ENCODE data around the gene RPTOR. TPM values are rescaled to one million over a fixed set of nuclear protein-coding genes. Genes with fewer than 3 reads are reported as not detected.

The RPTOR gene
- total RNA-seq, 1 donor: 27.9 TPM

DNA sequence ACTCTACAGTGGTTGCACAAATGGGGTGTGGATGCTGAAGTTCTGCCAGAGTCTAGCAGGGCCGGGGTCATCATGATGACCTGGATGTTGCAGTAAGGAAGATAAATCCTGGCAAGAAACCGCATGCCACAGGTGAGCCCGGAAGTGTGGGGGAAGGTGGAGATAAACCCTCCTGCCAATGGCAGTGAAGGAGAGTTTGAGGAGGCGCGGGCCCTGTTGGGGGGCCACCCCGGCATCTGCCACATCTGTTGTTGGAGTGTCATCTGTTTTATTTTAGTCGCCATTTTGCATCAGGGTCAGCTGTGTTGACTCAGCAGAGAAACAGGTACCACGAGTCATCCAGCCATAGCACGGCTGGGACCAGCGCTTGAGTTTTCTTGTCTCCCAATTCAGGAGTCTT is 273.2 kb downstream of the RPTOR start:
- H3K27me3 ChIP-seq (ENCODE audit: insufficient read depth, low read length): no peaks in the 10 kb centered on the region
- peaks cover 4% of the 10 kb centered on the region for H3K79me2 ChIP-seq (ENCODE audit: insufficient read depth, low read length)
- peaks cover 6% of the 10 kb centered on the region for H3K36me3 ChIP-seq (ENCODE audit: insufficient read depth, low read length)
- H3K4me2 ChIP-seq (ENCODE audit: insufficient read depth, low read length): no peak overlapping the region
- H4K20me1 ChIP-seq (ENCODE audit: insufficient read depth, low read length): no peaks in the 10 kb centered on the region
- no peak for DNase-seq (ENCODE audit: insufficient read length, low spot score, missing footprints)
- H3K9me3 ChIP-seq (ENCODE audit: low read depth, low read length): no peaks in the 10 kb centered on the region
- no peak overlapping the region for H2AFZ ChIP-seq (ENCODE audit: low read length)
- no peak overlapping the region for H3K4me3 ChIP-seq (ENCODE audit: insufficient read depth, low read length)
- TF ChIP-seq, protein P1, sequence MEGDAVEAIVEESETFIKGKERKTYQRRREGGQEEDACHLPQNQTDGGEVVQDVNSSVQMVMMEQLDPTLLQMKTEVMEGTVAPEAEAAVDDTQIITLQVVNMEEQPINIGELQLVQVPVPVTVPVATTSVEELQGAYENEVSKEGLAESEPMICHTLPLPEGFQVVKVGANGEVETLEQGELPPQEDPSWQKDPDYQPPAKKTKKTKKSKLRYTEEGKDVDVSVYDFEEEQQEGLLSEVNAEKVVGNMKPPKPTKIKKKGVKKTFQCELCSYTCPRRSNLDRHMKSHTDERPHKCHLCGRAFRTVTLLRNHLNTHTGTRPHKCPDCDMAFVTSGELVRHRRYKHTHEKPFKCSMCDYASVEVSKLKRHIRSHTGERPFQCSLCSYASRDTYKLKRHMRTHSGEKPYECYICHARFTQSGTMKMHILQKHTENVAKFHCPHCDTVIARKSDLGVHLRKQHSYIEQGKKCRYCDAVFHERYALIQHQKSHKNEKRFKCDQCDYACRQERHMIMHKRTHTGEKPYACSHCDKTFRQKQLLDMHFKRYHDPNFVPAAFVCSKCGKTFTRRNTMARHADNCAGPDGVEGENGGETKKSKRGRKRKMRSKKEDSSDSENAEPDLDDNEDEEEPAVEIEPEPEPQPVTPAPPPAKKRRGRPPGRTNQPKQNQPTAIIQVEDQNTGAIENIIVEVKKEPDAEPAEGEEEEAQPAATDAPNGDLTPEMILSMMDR (IDR thresholded peaks at IDR 0.05; ENCODE audit: extremely low read depth, low read depth, low read length): no peak
- H3K27ac ChIP-seq (ENCODE audit: low read depth, low read length): no peak overlapping the region
- H3K4me1 ChIP-seq (ENCODE audit: insufficient read depth, low read length): no peaks in the 10 kb centered on the region

GRCh38 chr17:80818871-80819270 is 274.2 kb downstream of the RPTOR start:
- Histone ChIP-seq H3K27me3 (ENCODE audit: insufficient read depth, low read length) (no peaks in the 10 kb centered on the region), H3K4me3 (ENCODE audit: insufficient read depth, low read length) (no peak overlapping the region), H3K36me3 (ENCODE audit: insufficient read depth, low read length) (peaks cover 15% of the 10 kb centered on the region), H3K27ac (ENCODE audit: low read depth, low read length) (no peak overlapping the region), H2AFZ (ENCODE audit: low read length) (no peak overlapping the region), H3K79me2 (ENCODE audit: insufficient read depth, low read length) (peaks cover 4% of the 10 kb centered on the region), H3K4me1 (ENCODE audit: insufficient read depth, low read length) (no peaks in the 10 kb centered on the region), H4K20me1 (ENCODE audit: insufficient read depth, low read length) (no peaks in the 10 kb centered on the region), H3K4me2 (ENCODE audit: insufficient read depth, low read length) (no peak overlapping the region), H3K9me3 (ENCODE audit: low read depth, low read length) (no peaks in the 10 kb centered on the region)
- DNase-seq (ENCODE audit: insufficient read length, low spot score, missing footprints): no peak
- TF ChIP-seq, protein P1 (IDR thresholded peaks at IDR 0.05; ENCODE audit: extremely low read depth, low read depth, low read length): no peak

DNA sequence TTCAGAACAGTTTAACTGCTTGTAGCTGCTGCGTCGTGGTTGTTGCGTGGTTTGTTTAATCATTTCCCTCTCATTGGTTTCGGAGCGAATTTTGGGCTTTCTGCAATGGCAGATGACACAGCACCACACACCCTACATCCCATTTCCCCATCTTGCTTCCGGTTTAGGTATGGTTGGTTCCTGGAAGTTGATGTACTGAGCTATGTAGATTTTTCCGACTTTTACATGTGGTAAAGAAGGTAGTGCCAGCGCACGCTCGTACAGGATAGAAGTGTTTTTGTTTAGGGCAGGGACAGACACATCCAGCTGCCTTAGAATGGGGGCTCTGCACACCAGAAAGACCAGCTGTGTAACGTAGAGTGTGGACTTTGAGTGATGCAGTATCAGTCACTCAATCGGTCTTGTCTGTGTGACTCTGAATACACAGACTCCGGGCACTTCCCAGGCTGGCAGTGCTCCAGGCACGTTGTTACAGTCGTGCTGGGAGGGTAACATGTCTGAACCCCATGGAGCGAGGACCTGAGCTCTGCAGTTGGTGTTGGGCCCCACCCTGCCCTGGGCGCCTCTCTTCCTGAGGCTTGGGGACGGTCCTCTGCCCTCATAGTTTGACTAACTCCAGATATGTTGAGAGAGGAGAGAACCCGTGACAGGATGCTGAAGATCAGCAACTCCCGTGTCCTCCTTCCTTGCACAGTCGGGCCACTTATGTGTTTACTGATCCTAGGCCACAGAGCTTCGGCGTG is 275.0 kb downstream of the RPTOR start:
- Histone ChIP-seq H3K9me3 (ENCODE audit: low read depth, low read length) (no peaks in the 10 kb centered on the region), H3K36me3 (ENCODE audit: insufficient read depth, low read length) (peaks cover 15% of the 10 kb centered on the region), H3K27ac (ENCODE audit: low read depth, low read length) (no peak overlapping the region), H3K27me3 (ENCODE audit: insufficient read depth, low read length) (no peaks in the 10 kb centered on the region), H3K4me3 (ENCODE audit: insufficient read depth, low read length) (no peak overlapping the region), H3K79me2 (ENCODE audit: insufficient read depth, low read length) (peaks cover 4% of the 10 kb centered on the region), H2AFZ (ENCODE audit: low read length) (no peak overlapping the region), H3K4me2 (ENCODE audit: insufficient read depth, low read length) (no peak overlapping the region), H4K20me1 (ENCODE audit: insufficient read depth, low read length) (no peaks in the 10 kb centered on the region), H3K4me1 (ENCODE audit: insufficient read depth, low read length) (no peaks in the 10 kb centered on the region)
- DNase-seq (ENCODE audit: insufficient read length, low spot score, missing footprints): no peak
- TF ChIP-seq, protein P1 (IDR thresholded peaks at IDR 0.05; ENCODE audit: extremely low read depth, low read depth, low read length): no peak

DNA sequence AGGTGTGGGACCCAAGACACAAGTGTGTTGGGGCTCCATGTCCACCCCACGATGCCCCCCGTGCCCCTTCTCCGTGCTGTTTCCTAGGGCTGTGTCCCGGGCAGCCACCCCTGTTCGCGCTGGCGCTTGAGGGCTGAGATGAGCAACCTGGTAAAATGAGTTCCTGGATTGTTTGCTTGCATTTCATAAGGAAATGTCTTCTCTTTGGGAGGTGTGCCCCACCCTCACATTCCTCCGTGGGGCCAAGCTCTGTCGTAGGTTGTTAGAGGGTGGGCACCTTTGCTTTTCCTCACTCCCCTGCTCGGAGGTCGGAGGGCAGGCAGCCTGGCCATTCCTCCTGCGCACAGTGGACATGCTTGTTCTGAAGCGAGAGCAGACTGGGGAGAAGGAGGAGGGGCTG is 275.7 kb downstream of the RPTOR start:
- Histone ChIP-seq H2AFZ (ENCODE audit: low read length) (no peak overlapping the region), H3K4me3 (ENCODE audit: insufficient read depth, low read length) (no peak overlapping the region), H3K36me3 (ENCODE audit: insufficient read depth, low read length) (peaks cover 15% of the 10 kb centered on the region), H3K4me2 (ENCODE audit: insufficient read depth, low read length) (no peak overlapping the region), H3K27me3 (ENCODE audit: insufficient read depth, low read length) (no peaks in the 10 kb centered on the region), H4K20me1 (ENCODE audit: insufficient read depth, low read length) (no peaks in the 10 kb centered on the region), H3K4me1 (ENCODE audit: insufficient read depth, low read length) (no peaks in the 10 kb centered on the region), H3K9me3 (ENCODE audit: low read depth, low read length) (no peaks in the 10 kb centered on the region), H3K27ac (ENCODE audit: low read depth, low read length) (no peak overlapping the region), H3K79me2 (ENCODE audit: insufficient read depth, low read length) (peaks cover 4% of the 10 kb centered on the region)
- DNase-seq (ENCODE audit: insufficient read length, low spot score, missing footprints): no peak
- TF ChIP-seq, protein P1 (IDR thresholded peaks at IDR 0.05; ENCODE audit: extremely low read depth, low read depth, low read length): no peak
